GM23338 (cell line): ENCODE measurements around the gene IFI16. TPM values are rescaled to one million over a fixed set of nuclear protein-coding genes. Genes with fewer than 3 reads are reported as not detected.

Experiments
- ATAC-seq: fragments of 200-7000 bp; cut with Tn5 transposase; 3 replicates; pipeline ENCODE4 v1.9.1; 2020
- DNase-seq: peaks from one replicate; pipeline ENCODE4 v3.0.0-alpha.2; 2015; ENCODE audit warnings: low spot score
- H2AFZ ChIP-seq: fragments of 200-600 bp; sonication (generic); 2 replicates; pipeline ENCODE4 v1.8.0; 2016; ENCODE audit warnings: antibody characterized with exemption, mild to moderate bottlenecking, moderate library complexity
- H3F3A ChIP-seq: fragments of 200-600 bp; sonication (generic); replicated peaks from 2 replicates; pipeline ENCODE4 v1.8.0; 2017; ENCODE audit warnings: antibody characterized with exemption, mixed run types, low read depth
- H3K27ac ChIP-seq: fragments of 200-600 bp; sonication (generic); 2 replicates; pipeline ENCODE4 v1.6.1; 2016; ENCODE audit warnings: low read depth
- H3K27me3 ChIP-seq: fragments of 200-600 bp; sonication (generic); 2 replicates; pipeline ENCODE4 v1.8.0; 2016; ENCODE audit warnings: mild to moderate bottlenecking, mixed run types, moderate library complexity; ENCODE audit not compliant: insufficient read depth
- H3K36me3 ChIP-seq: fragments of 200-600 bp; sonication (generic); 2 replicates; pipeline ENCODE4 v1.8.0; 2016; ENCODE audit warnings: mild to moderate bottlenecking; ENCODE audit not compliant: insufficient read depth
- H3K4me1 ChIP-seq: fragments of 200-600 bp; sonication (generic); 2 replicates; pipeline ENCODE4 v1.8.0; 2016; ENCODE audit warnings: mild to moderate bottlenecking, moderate library complexity; ENCODE audit not compliant: insufficient read depth
- H3K4me2 ChIP-seq: fragments of 200-600 bp; sonication (generic); 2 replicates; pipeline ENCODE4 v1.7.1; 2017; ENCODE audit warnings: mixed run types
- H3K4me3 ChIP-seq: fragments of 200-600 bp; sonication (generic); 2 replicates; pipeline ENCODE4 v1.6.1; 2016; ENCODE audit warnings: mixed run types
- H3K79me2 ChIP-seq: fragments of 200-600 bp; sonication (generic); replicated peaks from 2 replicates; pipeline ENCODE4 v1.8.0; 2017; ENCODE audit warnings: mild to moderate bottlenecking; ENCODE audit not compliant: insufficient read depth
- H3K9me2 ChIP-seq: fragments of 200-600 bp; sonication (generic); 2 replicates; pipeline ENCODE4 v1.8.0; 2017; ENCODE audit not compliant: insufficient read depth
- H4K20me1 ChIP-seq: fragments of 200-600 bp; sonication (generic); replicated peaks from 2 replicates; pipeline ENCODE4 v1.8.0; 2017; ENCODE audit warnings: mild to moderate bottlenecking; ENCODE audit not compliant: insufficient read depth
- H3K27ac Mint-ChIP-seq: 2 replicates; pipeline ENCODE4 v1.8.0; 2020; ENCODE audit warnings: inconsistent platforms, mild to moderate bottlenecking, moderate library complexity, mixed read lengths
- H3K27me3 Mint-ChIP-seq: 3 replicates; pipeline ENCODE4 v1.8.0; 2022; ENCODE audit warnings: low read depth, mild to moderate bottlenecking, moderate library complexity, mixed read lengths, inconsistent platforms; ENCODE audit not compliant: insufficient read depth, poor library complexity
- H3K36me3 Mint-ChIP-seq: 3 replicates; pipeline ENCODE4 v1.8.0; 2021; ENCODE audit warnings: low read depth, mild to moderate bottlenecking, inconsistent platforms, moderate library complexity, mixed read lengths
- H3K4me1 Mint-ChIP-seq: 3 replicates; pipeline ENCODE4 v1.8.0; 2020; ENCODE audit warnings: mild to moderate bottlenecking, inconsistent platforms, mixed read lengths
- H3K4me3 Mint-ChIP-seq: 3 replicates; pipeline ENCODE4 v1.8.0; 2021; ENCODE audit warnings: moderate library complexity, mild to moderate bottlenecking, inconsistent platforms, mixed read lengths
- H3K9me3 Mint-ChIP-seq: 3 replicates; pipeline ENCODE4 v1.8.0; 2020; ENCODE audit warnings: moderate library complexity, mild to moderate bottlenecking, inconsistent platforms, mixed read lengths
- CREB1 ChIP-seq: fragments of 250-450 bp; sonication (Bioruptor Pico); IDR thresholded peaks from 2 replicates; pipeline ENCODE4 v1.5.0; 2020; ENCODE audit warnings: low read depth, mild to moderate bottlenecking, moderate library complexity
- CTCF ChIP-seq, 2 experiments: fragments of 200-600 bp in 1 of 2; sonication (generic) in 1 of 2; conservative IDR thresholded peaks; 2 replicates each; pipeline versions ENCODE4 v1.5.1 to v1.6.1; 2016 to 2017; ENCODE audit warnings: antibody characterized with exemption in 2 of 2, low read depth in 2 of 2, mild to moderate bottlenecking in 2 of 2, moderate library complexity in 1 of 2
- EZH2 ChIP-seq: fragments of 200-600 bp; sonication (generic); IDR thresholded peaks from one replicate; pipeline ENCODE4 v1.8.0; 2017; ENCODE audit warnings: antibody characterized with exemption, mild to moderate bottlenecking, low read depth; ENCODE audit not compliant: unreplicated experiment
- EZH2phosphoT487 ChIP-seq: fragments of 200-600 bp; sonication (generic); IDR thresholded peaks from one replicate; pipeline ENCODE4 v1.8.1; 2018; ENCODE audit warnings: antibody characterized with exemption; ENCODE audit not compliant: unreplicated experiment
- JUNB ChIP-seq: IDR thresholded peaks from one replicate; pipeline ENCODE4 v1.6.1; 2016; ENCODE audit warnings: antibody characterized with exemption; ENCODE audit not compliant: unreplicated experiment
- NANOG ChIP-seq: IDR thresholded peaks from 2 replicates; pipeline ENCODE4 v1.6.1; 2016; ENCODE audit warnings: antibody characterized with exemption, borderline replicate concordance
- POLR2AphosphoS5 ChIP-seq: IDR thresholded peaks from 2 replicates; pipeline ENCODE4 v1.6.1; 2016; ENCODE audit warnings: antibody characterized with exemption, low read depth
- STAT1 ChIP-seq: IDR thresholded peaks from one replicate; pipeline ENCODE4 v1.6.1; 2016; ENCODE audit warnings: antibody characterized with exemption; ENCODE audit not compliant: unreplicated experiment
- ZNF114 ChIP-seq: fragments of 250-450 bp; sonication (Bioruptor Pico); IDR thresholded peaks from 2 replicates; pipeline ENCODE4 v1.5.0; 2020; ENCODE audit warnings: mild to moderate bottlenecking, moderate library complexity
- ZNF331 ChIP-seq: fragments of 250-450 bp; sonication (Bioruptor Pico); IDR thresholded peaks from 2 replicates; pipeline ENCODE4 v1.5.0; 2020; ENCODE audit warnings: low read depth, mild to moderate bottlenecking, moderate library complexity
- ZNF462 ChIP-seq: fragments of 250-450 bp; sonication (Bioruptor Pico); IDR thresholded peaks from 2 replicates; pipeline ENCODE4 v1.5.0; 2020; ENCODE audit warnings: mild to moderate bottlenecking, moderate library complexity
- polyA plus RNA-seq: library from polyadenylated mRNA; unstranded; fragments of >200 nt; fragmentation: Nextera tagmentation; extraction: Ambion mirVana; gene quantifications from 2 replicates; pipeline ENCODE4 v1.2.1, GENCODE V29; 2016
- total RNA-seq: library from RNA; depleted of rRNA; stranded (reverse); fragments of >200 nt; shearing (Covaris generic); gene quantifications from 2 replicates; pipeline ENCODE4 v1.2.3, GENCODE V29; 2014
- TF ChIP-seq, protein P1 (sequence below): IDR thresholded peaks from one replicate; pipeline ENCODE4 v1.6.1; 2018; ENCODE audit warnings: antibody characterized with exemption; ENCODE audit not compliant: unreplicated experiment
- TF ChIP-seq, protein P2 (sequence below): IDR thresholded peaks from 2 replicates; pipeline ENCODE4 v1.6.1; 2016; ENCODE audit warnings: antibody characterized with exemption

The IFI16 gene
- total and polyA plus RNA-seq, 2 experiments from 2014 or later, result 0.31 to 2.1 TPM

GRCh38 chr1:159068886-159069285 lies 59.2 kb downstream of the IFI16 start:
- DNase-seq (no peak), ATAC-seq (no peak)

More at GRCh38 chr1:159068886-159069285, 59.2 kb downstream of the IFI16 start:
- peaks cover 9% of the 10 kb centered on the region; the same call in 2 of the 3 replicates for H3K4me1 Mint-ChIP-seq
- Histone ChIP-seq H4K20me1 (no peaks in the 10 kb centered on the region), H3K36me3 (no peaks in the 10 kb centered on the region), H2AFZ (no peak overlapping the region), H3K4me3 (no peak overlapping the region), H3F3A (no peaks in the 10 kb centered on the region), H3K4me1 (no peaks in the 10 kb centered on the region), H3K79me2 (no peaks in the 10 kb centered on the region), H3K4me2 (no peak overlapping the region), H3K9me2 (no peaks in the 10 kb centered on the region), H3K27ac (no peak overlapping the region), H3K27me3 (no peaks in the 10 kb centered on the region)
- no peak overlapping the region for H3K4me3 Mint-ChIP-seq
- TF ChIP-seq STAT1, result no peak
- TF ChIP-seq ZNF114 (CRISPR knock-in tag), result no peak
- no peak for TF ChIP-seq ZNF331 (CRISPR knock-in tag)
- TF ChIP-seq NANOG, result no peak
- TF ChIP-seq EZH2, result no peak
- TF ChIP-seq EZH2phosphoT487, result no peak
- TF ChIP-seq, protein P1, sequence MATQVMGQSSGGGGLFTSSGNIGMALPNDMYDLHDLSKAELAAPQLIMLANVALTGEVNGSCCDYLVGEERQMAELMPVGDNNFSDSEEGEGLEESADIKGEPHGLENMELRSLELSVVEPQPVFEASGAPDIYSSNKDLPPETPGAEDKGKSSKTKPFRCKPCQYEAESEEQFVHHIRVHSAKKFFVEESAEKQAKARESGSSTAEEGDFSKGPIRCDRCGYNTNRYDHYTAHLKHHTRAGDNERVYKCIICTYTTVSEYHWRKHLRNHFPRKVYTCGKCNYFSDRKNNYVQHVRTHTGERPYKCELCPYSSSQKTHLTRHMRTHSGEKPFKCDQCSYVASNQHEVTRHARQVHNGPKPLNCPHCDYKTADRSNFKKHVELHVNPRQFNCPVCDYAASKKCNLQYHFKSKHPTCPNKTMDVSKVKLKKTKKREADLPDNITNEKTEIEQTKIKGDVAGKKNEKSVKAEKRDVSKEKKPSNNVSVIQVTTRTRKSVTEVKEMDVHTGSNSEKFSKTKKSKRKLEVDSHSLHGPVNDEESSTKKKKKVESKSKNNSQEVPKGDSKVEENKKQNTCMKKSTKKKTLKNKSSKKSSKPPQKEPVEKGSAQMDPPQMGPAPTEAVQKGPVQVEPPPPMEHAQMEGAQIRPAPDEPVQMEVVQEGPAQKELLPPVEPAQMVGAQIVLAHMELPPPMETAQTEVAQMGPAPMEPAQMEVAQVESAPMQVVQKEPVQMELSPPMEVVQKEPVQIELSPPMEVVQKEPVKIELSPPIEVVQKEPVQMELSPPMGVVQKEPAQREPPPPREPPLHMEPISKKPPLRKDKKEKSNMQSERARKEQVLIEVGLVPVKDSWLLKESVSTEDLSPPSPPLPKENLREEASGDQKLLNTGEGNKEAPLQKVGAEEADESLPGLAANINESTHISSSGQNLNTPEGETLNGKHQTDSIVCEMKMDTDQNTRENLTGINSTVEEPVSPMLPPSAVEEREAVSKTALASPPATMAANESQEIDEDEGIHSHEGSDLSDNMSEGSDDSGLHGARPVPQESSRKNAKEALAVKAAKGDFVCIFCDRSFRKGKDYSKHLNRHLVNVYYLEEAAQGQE, result no peak
- no peak for TF ChIP-seq ZNF462 (CRISPR knock-in tag)
- no peak for TF ChIP-seq CREB1 (CRISPR knock-in tag)
- TF ChIP-seq JUNB, result no peak
- TF ChIP-seq CTCF (conservative IDR thresholded peaks at IDR 0.05; ENCODE audit: low read depth in 2 of 2), result no peak
- TF ChIP-seq POLR2AphosphoS5, result no peak
- TF ChIP-seq, protein P2, sequence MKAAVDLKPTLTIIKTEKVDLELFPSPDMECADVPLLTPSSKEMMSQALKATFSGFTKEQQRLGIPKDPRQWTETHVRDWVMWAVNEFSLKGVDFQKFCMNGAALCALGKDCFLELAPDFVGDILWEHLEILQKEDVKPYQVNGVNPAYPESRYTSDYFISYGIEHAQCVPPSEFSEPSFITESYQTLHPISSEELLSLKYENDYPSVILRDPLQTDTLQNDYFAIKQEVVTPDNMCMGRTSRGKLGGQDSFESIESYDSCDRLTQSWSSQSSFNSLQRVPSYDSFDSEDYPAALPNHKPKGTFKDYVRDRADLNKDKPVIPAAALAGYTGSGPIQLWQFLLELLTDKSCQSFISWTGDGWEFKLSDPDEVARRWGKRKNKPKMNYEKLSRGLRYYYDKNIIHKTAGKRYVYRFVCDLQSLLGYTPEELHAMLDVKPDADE, result no peak
- H3K9me3 Mint-ChIP-seq, result no peaks in the 10 kb centered on the region
- H3K27me3 Mint-ChIP-seq, result peaks cover 2% of the 10 kb centered on the region
- no peaks in the 10 kb centered on the region for H3K36me3 Mint-ChIP-seq
- no peak overlapping the region for H3K27ac Mint-ChIP-seq
